HEK293T (cell line): Measurements from ENCODE around the gene GFPT1.

ENCODE experiments used
- ARNT ChIP-seq: fragments of 450-650 bp; IDR thresholded peaks from 2 replicates; pipeline ENCODE4 v1.6.1; 2017; ENCODE audit warnings: mild to moderate bottlenecking
- BHLHE40 ChIP-seq: fragments of 450-650 bp; IDR thresholded peaks from 2 replicates; pipeline ENCODE4 v1.6.1; 2016; ENCODE audit warnings: mild to moderate bottlenecking, moderate library complexity, borderline replicate concordance
- CTBP1 ChIP-seq: fragments of 450-650 bp; IDR thresholded peaks from 2 replicates; pipeline ENCODE4 v1.6.1; 2016; ENCODE audit warnings: borderline replicate concordance
- ELF4 ChIP-seq: fragments of 450-650 bp; IDR thresholded peaks from 2 replicates; pipeline ENCODE4 v1.6.1; 2017; ENCODE audit warnings: antibody characterized with exemption
- FOXA1 ChIP-seq: fragments of 450-650 bp; IDR thresholded peaks from 2 replicates; pipeline ENCODE4 v1.6.1; 2016; ENCODE audit warnings: mild to moderate bottlenecking
- FOXM1 ChIP-seq: fragments of 450-650 bp; IDR thresholded peaks from 2 replicates; pipeline ENCODE4 v1.6.1; 2017; ENCODE audit warnings: mild to moderate bottlenecking, borderline replicate concordance
- HDGF ChIP-seq: fragments of 450-650 bp; IDR thresholded peaks from 2 replicates; pipeline ENCODE4 v1.6.1; 2017; ENCODE audit warnings: antibody characterized with exemption, borderline replicate concordance
- L3MBTL2 ChIP-seq: fragments of 450-650 bp; conservative IDR thresholded peaks from 2 replicates; pipeline ENCODE4 v1.6.1; 2016; ENCODE audit warnings: mild to moderate bottlenecking
- SP1 ChIP-seq: fragments of 450-650 bp; IDR thresholded peaks from 2 replicates; pipeline ENCODE4 v1.6.1; 2017
- SUZ12 ChIP-seq: fragments of 450-650 bp; IDR thresholded peaks from 2 replicates; pipeline ENCODE4 v1.6.1; 2016; ENCODE audit warnings: mild to moderate bottlenecking
- TARDBP ChIP-seq: fragments of 450-650 bp; IDR thresholded peaks from 2 replicates; pipeline ENCODE4 v1.6.1; 2016
- ZNF384 ChIP-seq: fragments of 450-650 bp; IDR thresholded peaks from 2 replicates; pipeline ENCODE4 v1.6.1; 2016

DNA sequence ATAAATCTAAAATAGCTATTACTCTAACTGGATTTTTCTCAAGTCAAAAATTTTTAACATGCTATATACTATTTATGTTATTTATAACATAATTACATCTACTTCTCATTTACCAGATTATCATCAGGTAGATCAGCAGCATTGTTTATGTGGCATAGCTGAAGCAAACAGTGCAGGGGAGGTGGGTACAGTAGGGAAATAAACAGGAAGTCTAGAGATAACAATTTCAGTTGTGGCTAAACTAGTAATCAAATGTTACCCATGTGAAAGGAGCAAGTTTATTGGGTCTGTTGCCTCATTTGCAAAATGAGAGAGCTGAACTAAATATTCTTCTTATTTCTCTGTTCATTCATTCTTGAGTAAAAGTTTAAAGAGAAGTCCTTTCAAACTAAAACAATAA is 27.7 kb downstream of the GFPT1 start:
- TF ChIP-seq SP1 = no peak
- no peak for TF ChIP-seq TARDBP
- no peak for TF ChIP-seq BHLHE40
- TF ChIP-seq ZNF384 = no peak
- no peak for TF ChIP-seq SUZ12
- no peak for TF ChIP-seq ARNT
- no peak for TF ChIP-seq ELF4
- no peak for TF ChIP-seq HDGF
- TF ChIP-seq FOXM1 = no peak
- no peak for TF ChIP-seq L3MBTL2
- TF ChIP-seq FOXA1 = no peak
- no peak for TF ChIP-seq CTBP1
